ACHN (cell line): ENCODE data around the gene AKR1A1.

Source experiments
- DNase-seq: peaks from one replicate; pipeline ENCODE4 v3.0.0-alpha.2; 2015
- in situ Hi-C: cut with HindIII; loops from 2 replicates; pipeline ENCODE4 v1.10.0; 2017; ENCODE audit warnings: low sequenced_read_pairs, low pct_ligation_motif_present, low pct_unique_long_range_greater_than_20kb

The AKR1A1 gene

DNA sequence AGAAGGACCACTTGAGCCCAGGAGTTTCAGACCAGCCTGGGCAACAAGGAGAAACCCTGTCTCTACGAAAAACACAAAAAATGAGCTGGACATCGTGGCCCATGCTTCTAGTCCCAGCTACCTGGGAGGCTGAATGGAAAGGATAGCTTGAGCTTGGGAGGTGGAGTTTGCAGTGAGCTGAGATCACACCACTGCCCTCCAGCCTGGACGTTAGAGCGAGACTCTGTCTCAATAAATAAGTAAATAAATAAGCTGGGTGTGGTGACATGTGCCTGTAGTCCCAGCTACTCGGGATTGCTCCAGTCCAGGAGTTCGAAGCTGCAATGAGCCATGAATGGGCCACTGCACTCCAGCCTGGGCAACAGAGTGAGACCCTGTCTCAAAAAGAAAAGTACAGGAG, 3.6 kb downstream of the AKR1A1 start:
- in situ Hi-C loops: no loop called here

GRCh38 chr1:45557422-45557944, 6.9 kb downstream of the AKR1A1 start:
- DNase-seq: no peak
- in situ Hi-C loops: no loop called here

More for the DNA sequence above, 3.6 kb downstream of the AKR1A1 start:
- DNase-seq: no peak

- DNase-seq: no peak
- in situ Hi-C loops: no loop called here
Observed at GRCh38 chr1:45563843-45564242, 13.2 kb downstream of the AKR1A1 start.

- in situ Hi-C loops: no loop called here
- no peak for DNase-seq
Observed at GRCh38 chr1:45566722-45567121, 16.1 kb downstream of the AKR1A1 start.

DNA sequence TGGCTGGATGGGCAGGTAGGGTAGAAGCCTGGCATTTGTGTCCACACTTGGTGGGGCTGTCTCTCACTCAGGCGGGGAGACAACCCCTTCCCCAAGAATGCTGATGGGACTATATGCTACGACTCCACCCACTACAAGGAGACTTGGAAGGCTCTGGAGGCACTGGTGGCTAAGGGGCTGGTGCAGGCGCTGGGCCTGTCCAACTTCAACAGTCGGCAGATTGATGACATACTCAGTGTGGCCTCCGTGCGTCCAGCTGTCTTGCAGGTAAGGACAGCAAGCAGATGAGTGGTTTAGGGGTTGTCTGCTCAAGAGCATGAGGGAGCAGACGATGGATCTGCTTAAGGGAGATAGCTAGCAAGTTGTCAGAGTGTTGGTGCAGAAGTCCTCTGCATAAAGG, 17.3 kb downstream of the AKR1A1 start:
- in situ Hi-C loops: no loop called here
- DNase-seq: no peak

DNA sequence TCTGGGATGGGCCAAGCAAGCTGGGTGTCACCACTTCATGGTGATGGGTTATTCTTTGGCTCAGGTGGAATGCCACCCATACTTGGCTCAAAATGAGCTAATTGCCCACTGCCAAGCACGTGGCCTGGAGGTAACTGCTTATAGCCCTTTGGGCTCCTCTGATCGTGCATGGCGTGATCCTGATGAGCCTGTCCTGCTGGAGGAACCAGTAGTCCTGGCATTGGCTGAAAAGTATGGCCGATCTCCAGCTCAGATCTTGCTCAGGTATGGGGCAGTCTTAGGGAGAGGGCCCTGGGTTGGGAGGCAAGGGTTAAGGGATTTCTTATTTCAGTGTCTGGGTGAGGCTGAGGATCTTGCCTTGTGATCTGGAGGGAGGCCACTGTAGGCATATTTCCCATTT, 17.8 kb downstream of the AKR1A1 start:
- in situ Hi-C loops: no loop called here
- DNase-seq: no peak

- in situ Hi-C loops: no loop called here
- DNase-seq: no peak
Observed at GRCh38 chr1:45569571-45569961, 18.9 kb downstream of the AKR1A1 start.

- in situ Hi-C loops: no loop called here
Observed at GRCh38 chr1:45569962-45570581, 19.4 kb downstream of the AKR1A1 start.

GRCh38 chr1:45570631-45571030, 20.0 kb downstream of the AKR1A1 start:
- in situ Hi-C loops: no loop called here
- no peak for DNase-seq

More at GRCh38 chr1:45569962-45570581, 19.4 kb downstream of the AKR1A1 start:
- peak; percentile 64 for DNase-seq

DNA sequence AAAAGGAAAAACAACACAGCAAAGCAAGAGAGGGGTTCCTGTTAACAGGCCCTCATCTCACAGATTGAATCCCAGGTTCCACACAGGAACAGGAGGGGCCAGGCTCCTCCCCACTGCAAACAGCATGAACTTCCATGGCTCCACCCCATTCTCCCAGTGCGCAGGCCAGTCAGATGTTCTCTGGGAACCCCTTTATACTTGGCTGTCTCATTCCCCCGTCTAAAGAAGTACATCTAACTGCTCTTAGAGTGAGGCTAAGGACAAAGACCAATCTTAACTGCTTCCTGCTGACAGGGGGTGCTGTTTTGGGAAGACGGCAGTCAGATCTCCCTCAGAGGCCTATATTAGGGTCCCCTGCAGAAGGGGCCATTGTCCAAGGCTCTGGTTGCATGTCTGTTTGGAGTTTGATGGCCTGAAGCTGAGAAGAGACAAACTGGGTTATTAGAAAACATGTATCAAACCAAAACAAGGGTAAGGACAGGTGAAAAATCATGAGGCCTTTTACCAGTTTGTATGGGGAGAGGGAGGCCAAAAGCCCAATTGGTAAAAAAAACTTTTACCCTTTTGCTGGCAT, 22.7 kb downstream of the AKR1A1 start:
- in situ Hi-C loops: no loop called here

GRCh38 chr1:45574105-45574626, 23.5 kb downstream of the AKR1A1 start:
- in situ Hi-C loops: no loop called here
- DNase-seq: no peak

More for the DNA sequence above, 22.7 kb downstream of the AKR1A1 start:
- DNase-seq: no peak

- in situ Hi-C loops: no loop called here
- peak; percentile 96 for DNase-seq
Observed at GRCh38 chr1:45583264-45583665, 32.6 kb downstream of the AKR1A1 start.

DNA sequence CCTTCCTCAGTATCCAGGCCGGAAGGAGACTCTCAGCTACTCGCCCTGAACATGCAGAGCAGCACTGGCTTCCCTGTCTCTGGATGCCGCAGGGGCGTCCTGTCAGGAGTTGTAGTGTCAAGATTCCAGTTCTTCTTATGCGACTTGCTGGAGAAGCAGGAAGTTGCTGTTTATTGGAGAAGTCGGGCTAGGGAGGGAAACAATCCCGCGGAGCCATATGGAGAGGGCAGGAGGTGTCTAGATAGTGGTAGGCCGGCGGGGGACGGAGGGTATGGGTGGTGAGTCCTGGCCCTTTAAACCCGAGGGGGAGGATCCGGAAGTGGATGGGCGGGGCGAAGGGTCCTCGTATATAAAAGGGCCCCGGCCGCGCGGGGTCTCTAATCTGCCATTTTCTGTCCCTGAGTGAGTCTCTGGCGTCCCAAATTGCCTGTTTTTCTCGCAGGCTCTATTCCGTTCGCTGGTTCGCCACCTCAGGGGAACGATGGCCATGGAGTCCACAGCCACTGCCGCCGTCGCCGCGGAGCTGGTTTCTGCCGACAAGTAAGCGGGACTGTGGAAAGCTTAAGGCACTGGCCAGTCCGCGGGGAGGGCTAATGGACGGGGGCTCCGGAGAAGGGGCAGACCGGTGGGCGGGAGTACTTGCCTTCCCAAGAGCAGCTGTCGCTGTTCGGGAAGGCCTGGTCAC, 33.2 kb downstream of the AKR1A1 start, which contains the start of gene NASP:
Gene NASP (plus strand): TSS at position 376 of the 685 bp plus-strand sequence. CDS start 106 bp downstream, at position 482.
- in situ Hi-C loops: no loop called here

GRCh38 chr1:45584351-45585109, 33.9 kb downstream of the AKR1A1 start:
- in situ Hi-C loops: no loop called here
- peak; percentile 85 for DNase-seq

More for the DNA sequence above, 33.2 kb downstream of the AKR1A1 start, which contains the start of gene NASP:
- peak; percentile 76 for DNase-seq

- no peak for DNase-seq
- in situ Hi-C loops: no loop called here
Observed at GRCh38 chr1:45585110-45585426, 34.4 kb downstream of the AKR1A1 start.

DNA sequence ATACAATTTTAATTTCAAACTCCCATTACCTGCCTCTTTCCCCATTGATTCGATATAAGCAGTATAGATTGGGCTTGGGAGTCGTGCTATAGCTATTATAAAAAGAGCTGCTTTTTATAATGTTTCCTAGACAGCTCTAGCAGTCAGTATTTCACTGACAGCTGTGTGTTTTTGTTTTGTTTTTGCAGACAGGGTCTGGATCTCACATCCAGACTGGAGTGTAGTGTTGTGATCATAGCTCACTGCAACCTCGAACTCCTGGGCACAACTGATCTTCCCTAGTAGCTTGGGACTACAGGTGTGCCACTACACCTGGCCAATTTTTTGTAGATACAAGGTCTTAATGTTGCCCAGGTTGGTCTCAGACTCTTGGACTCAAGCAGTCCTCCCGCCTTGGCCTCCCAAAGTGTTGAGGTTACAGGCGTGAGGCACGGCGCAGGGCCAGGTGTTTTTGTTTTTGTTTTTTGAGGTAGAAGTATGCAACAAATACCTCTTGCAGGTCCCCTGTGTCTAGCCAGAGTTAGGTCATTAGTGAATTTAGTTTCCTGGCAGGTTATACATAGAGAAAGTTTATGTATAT, 35.0 kb downstream of the AKR1A1 start:
- no peak for DNase-seq
- in situ Hi-C loops: no loop called here

DNA sequence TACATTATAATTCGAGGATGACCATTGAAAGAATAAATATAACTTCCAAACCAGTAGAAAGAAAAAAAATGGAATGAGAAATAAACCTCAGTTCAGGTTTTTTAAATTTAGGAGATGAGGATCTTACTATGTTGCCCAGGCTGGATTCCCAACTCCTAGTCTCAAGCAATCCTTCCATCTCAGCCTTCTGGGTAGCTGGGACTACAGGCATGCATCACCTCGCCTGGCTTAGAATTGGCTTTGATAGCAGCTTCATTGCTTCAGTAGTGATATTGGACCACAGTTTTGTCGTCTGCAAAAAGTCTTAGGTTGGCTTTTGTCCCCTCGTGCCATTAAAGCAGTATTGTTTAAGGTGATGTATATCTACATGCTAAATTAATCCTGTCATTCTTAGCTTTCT, 36.1 kb downstream of the AKR1A1 start:
- in situ Hi-C loops: no loop called here

DNA sequence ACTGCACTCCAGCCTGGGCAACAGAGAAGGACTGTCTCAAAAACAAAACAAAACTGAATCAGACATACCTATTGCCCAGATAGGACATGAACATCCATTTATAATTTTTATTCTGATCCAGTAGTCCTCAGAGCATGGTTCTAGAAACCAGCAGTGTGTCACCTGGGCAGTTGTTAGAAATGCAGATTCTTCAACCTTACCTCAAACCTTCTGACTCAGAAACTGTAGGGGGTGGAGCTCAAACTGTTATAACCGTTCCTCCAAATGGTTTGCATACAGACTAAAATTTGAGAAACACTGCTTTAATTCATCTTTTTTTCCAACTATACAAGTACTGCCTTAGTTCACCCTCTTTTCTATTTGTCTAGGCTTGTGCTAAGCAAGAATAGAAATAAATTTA, 39.2 kb downstream of the AKR1A1 start:
- in situ Hi-C loops: no loop called here
- DNase-seq: peak; percentile 19

More for the DNA sequence above, 36.1 kb downstream of the AKR1A1 start:
- no peak for DNase-seq
